K562 (cell line): ENCODE measurements around the gene DDX46.

ENCODE experiments used
- BMI1 ChIP-seq: fragments of 150-350 bp; IDR thresholded peaks from 2 replicates; pipeline ENCODE4 v1.6.1; 2014; ENCODE audit warnings: low read length
- EZH2 ChIP-seq: IDR thresholded peaks from 2 replicates; pipeline ENCODE4 v1.6.1; 2012; ENCODE audit warnings: low read depth, mild to moderate bottlenecking, inconsistent platforms, low read length, borderline replicate concordance
- POLR2AphosphoS5 ChIP-seq: IDR thresholded peaks from 2 replicates; pipeline ENCODE4 v1.6.1; 2011; ENCODE audit warnings: mild to moderate bottlenecking, low read depth, low read length, moderate library complexity; ENCODE audit not compliant: control insufficient read depth, insufficient read depth
- SAFB2 ChIP-seq: fragments of 200-400 bp; formaldehyde crosslinking; IDR thresholded peaks from 2 replicates; pipeline ENCODE4 v1.6.1; 2018; ENCODE audit warnings: borderline replicate concordance, low read length, low read depth, moderate library complexity; ENCODE audit not compliant: severe bottlenecking
- SIN3A ChIP-seq, 2 experiments: fragments of 150-350 bp in 1 of 2; IDR thresholded peaks; 2 replicates each; pipeline ENCODE4 v1.6.1; 2011 to 2016; ENCODE audit warnings: borderline replicate concordance in 2 of 2, low read depth in 2 of 2, low read length in 2 of 2, mild to moderate bottlenecking in 2 of 2, moderate library complexity in 2 of 2; ENCODE audit not compliant: control insufficient read depth in 1 of 2
- ZNF347 ChIP-seq: fragments of 450-650 bp; formaldehyde crosslinking; IDR thresholded peaks from 2 replicates; pipeline ENCODE4 v1.4.0; 2020; ENCODE audit warnings: low read depth, mild to moderate bottlenecking, moderate library complexity
- TF ChIP-seq, protein P1 (sequence below): sonication (generic); formaldehyde crosslinking; IDR thresholded peaks from 2 replicates; pipeline ENCODE4 v1.8.1; 2023; ENCODE audit warnings: missing genetic modification reagents, mild to moderate bottlenecking, borderline replicate concordance
- TF ChIP-seq, protein P2 (sequence below), 3 experiments: IDR thresholded peaks in 2 of 3; conservative IDR thresholded peaks in 1 of 3; 2 replicates each; pipeline ENCODE4 v1.5.1; 2011 to 2012; ENCODE audit warnings: low read length in 3 of 3, mild to moderate bottlenecking in 3 of 3, control low read depth in 2 of 3, improper control_type of control experiment in 1 of 3, inconsistent platforms in 1 of 3, low read depth in 1 of 3, mixed read lengths in 1 of 3, moderate library complexity in 1 of 3; ENCODE audit not compliant: insufficient read depth in 2 of 3
- TF ChIP-seq, protein P3 (sequence below): IDR thresholded peaks from 3 replicates; pipeline ENCODE4 v1.6.1; 2011; ENCODE audit warnings: borderline replicate concordance, mild to moderate bottlenecking; ENCODE audit not compliant: insufficient read length, insufficient read depth

DNA sequence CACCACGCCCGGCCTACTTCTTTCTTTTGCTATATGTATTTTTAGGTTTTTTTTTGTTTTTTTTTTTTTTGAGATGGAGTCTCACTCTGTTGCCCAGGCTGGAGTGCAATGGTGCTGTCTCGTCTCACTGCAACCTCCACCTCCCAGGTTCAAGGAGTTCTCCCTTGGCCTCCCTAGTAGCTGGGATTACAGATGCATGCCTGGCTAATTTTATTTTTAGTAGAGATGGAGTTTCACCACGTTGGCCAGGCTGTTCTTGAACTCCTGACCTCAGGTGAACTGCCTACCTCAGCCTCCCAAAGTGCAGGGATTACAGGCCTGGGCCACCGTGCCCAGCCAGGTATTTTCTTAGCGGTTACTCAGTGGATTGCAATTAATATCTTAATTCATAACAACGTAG, 63.3 kb downstream of the DDX46 start:
- no peak for TF ChIP-seq SAFB2
- TF ChIP-seq BMI1 = no peak
- TF ChIP-seq, protein P1, sequence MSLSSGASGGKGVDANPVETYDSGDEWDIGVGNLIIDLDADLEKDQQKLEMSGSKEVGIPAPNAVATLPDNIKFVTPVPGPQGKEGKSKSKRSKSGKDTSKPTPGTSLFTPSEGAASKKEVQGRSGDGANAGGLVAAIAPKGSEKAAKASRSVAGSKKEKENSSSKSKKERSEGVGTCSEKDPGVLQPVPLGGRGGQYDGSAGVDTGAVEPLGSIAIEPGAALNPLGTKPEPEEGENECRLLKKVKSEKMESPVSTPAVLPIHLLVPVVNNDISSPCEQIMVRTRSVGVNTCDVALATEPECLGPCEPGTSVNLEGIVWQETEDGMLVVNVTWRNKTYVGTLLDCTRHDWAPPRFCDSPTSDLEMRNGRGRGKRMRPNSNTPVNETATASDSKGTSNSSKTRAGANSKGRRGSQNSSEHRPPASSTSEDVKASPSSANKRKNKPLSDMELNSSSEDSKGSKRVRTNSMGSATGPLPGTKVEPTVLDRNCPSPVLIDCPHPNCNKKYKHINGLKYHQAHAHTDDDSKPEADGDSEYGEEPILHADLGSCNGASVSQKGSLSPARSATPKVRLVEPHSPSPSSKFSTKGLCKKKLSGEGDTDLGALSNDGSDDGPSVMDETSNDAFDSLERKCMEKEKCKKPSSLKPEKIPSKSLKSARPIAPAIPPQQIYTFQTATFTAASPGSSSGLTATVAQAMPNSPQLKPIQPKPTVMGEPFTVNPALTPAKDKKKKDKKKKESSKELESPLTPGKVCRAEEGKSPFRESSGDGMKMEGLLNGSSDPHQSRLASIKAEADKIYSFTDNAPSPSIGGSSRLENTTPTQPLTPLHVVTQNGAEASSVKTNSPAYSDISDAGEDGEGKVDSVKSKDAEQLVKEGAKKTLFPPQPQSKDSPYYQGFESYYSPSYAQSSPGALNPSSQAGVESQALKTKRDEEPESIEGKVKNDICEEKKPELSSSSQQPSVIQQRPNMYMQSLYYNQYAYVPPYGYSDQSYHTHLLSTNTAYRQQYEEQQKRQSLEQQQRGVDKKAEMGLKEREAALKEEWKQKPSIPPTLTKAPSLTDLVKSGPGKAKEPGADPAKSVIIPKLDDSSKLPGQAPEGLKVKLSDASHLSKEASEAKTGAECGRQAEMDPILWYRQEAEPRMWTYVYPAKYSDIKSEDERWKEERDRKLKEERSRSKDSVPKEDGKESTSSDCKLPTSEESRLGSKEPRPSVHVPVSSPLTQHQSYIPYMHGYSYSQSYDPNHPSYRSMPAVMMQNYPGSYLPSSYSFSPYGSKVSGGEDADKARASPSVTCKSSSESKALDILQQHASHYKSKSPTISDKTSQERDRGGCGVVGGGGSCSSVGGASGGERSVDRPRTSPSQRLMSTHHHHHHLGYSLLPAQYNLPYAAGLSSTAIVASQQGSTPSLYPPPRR (CRISPR knock-in tag) = no peak
- TF ChIP-seq POLR2AphosphoS5 = no peak
- TF ChIP-seq, protein P2, sequence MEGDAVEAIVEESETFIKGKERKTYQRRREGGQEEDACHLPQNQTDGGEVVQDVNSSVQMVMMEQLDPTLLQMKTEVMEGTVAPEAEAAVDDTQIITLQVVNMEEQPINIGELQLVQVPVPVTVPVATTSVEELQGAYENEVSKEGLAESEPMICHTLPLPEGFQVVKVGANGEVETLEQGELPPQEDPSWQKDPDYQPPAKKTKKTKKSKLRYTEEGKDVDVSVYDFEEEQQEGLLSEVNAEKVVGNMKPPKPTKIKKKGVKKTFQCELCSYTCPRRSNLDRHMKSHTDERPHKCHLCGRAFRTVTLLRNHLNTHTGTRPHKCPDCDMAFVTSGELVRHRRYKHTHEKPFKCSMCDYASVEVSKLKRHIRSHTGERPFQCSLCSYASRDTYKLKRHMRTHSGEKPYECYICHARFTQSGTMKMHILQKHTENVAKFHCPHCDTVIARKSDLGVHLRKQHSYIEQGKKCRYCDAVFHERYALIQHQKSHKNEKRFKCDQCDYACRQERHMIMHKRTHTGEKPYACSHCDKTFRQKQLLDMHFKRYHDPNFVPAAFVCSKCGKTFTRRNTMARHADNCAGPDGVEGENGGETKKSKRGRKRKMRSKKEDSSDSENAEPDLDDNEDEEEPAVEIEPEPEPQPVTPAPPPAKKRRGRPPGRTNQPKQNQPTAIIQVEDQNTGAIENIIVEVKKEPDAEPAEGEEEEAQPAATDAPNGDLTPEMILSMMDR (IDR thresholded peaks at IDR 0.05 in 2 of 3, conservative IDR thresholded peaks at IDR 0.05 in 1 of 3; ENCODE audit: insufficient read depth in 2 of 3, low read depth in 1 of 3, low read length in 3 of 3) = no peak
- TF ChIP-seq ZNF347 (CRISPR knock-in tag) = no peak
- no peak for TF ChIP-seq SIN3A (IDR thresholded peaks at IDR 0.05; ENCODE audit: borderline replicate concordance in 2 of 2, control insufficient read depth in 1 of 2, low read depth in 2 of 2, low read length in 2 of 2)
- TF ChIP-seq EZH2 = no peak
- TF ChIP-seq, protein P3, sequence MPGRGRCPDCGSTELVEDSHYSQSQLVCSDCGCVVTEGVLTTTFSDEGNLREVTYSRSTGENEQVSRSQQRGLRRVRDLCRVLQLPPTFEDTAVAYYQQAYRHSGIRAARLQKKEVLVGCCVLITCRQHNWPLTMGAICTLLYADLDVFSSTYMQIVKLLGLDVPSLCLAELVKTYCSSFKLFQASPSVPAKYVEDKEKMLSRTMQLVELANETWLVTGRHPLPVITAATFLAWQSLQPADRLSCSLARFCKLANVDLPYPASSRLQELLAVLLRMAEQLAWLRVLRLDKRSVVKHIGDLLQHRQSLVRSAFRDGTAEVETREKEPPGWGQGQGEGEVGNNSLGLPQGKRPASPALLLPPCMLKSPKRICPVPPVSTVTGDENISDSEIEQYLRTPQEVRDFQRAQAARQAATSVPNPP = no peak
